ENCODE results near the gene ANK3.

GRCh38 chr10:60358282-60358681 lies 31.4 kb downstream of the ANK3 start:
- TF ChIP-seq CTCF (IDR thresholded peaks at IDR 0.05) (no peak), POLR2A (IDR thresholded peaks at IDR 0.05) (no peak)
